ENCODE results near the gene CSDE1.
"Not testable (repeated sequence)": the region's sequence is repeated elsewhere in the genome, so short reads cannot be mapped to it uniquely, and the experiment has no call there.

The CSDE1 gene

GRCh38 chr1:114757455-114758255 is at the start of gene CSDE1:
CSDE1 (minus strand) TSS chr1:114757984; CDS start chr1:114739890, 18,094 bp downstream.
- DNase-seq = peak; percentile 98
- in situ Hi-C loops (cut with HindIII; ENCODE audit: low pct_ligation_motif_present, low pct_unique_long_range_greater_than_20kb, low sequenced_read_pairs) = no loop called here

- in situ Hi-C loops (cut with HindIII; ENCODE audit: low pct_ligation_motif_present, low pct_unique_long_range_greater_than_20kb, low sequenced_read_pairs); DNase-seq: not testable (repeated sequence)
These were observed 46.7 kb upstream of the CSDE1 start for GRCh38 chr1:114804449-114804848.

GRCh38 chr1:114803001-114803400 is 45.2 kb upstream of the CSDE1 start:
- peak; percentile 63 for DNase-seq
- in situ Hi-C loops (cut with HindIII; ENCODE audit: low pct_ligation_motif_present, low pct_unique_long_range_greater_than_20kb, low sequenced_read_pairs) = no loop called here

GRCh38 chr1:114794038-114794437 is 36.3 kb upstream of the CSDE1 start:
- DNase-seq = no peak
- in situ Hi-C loops (cut with HindIII; ENCODE audit: low pct_ligation_motif_present, low pct_unique_long_range_greater_than_20kb, low sequenced_read_pairs) = no loop called here

DNA sequence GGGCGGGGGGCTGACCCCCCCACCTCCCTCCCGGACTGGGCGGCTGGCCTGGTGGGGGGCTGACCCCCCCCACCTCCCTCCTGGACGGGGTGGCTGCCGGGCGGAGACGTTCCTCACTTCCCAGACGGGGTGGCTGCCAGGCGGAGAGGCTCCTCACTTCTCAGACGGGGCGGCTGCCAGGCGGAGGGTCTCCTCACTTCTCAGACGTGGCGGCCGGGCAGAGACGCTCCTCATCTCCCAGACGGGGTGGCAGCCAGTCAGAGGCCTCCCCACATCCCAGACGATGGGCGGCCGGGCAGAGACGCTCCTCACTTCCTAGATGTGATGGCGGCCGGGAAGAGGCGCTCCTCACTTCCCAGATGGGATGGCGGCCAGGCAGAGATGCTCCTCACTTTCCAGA is 32.8 kb upstream of the CSDE1 start:
- in situ Hi-C loops (cut with HindIII; ENCODE audit: low pct_ligation_motif_present, low pct_unique_long_range_greater_than_20kb, low sequenced_read_pairs); DNase-seq: not testable (repeated sequence)

- in situ Hi-C loops (cut with HindIII; ENCODE audit: low pct_ligation_motif_present, low pct_unique_long_range_greater_than_20kb, low sequenced_read_pairs); DNase-seq: not testable (repeated sequence)
These were observed 28.7 kb upstream of the CSDE1 start for GRCh38 chr1:114786440-114786839.

- no peak for DNase-seq
- in situ Hi-C loops (cut with HindIII; ENCODE audit: low pct_ligation_motif_present, low pct_unique_long_range_greater_than_20kb, low sequenced_read_pairs) = no loop called here
These were observed 24.7 kb upstream of the CSDE1 start for GRCh38 chr1:114782476-114782875.

DNA sequence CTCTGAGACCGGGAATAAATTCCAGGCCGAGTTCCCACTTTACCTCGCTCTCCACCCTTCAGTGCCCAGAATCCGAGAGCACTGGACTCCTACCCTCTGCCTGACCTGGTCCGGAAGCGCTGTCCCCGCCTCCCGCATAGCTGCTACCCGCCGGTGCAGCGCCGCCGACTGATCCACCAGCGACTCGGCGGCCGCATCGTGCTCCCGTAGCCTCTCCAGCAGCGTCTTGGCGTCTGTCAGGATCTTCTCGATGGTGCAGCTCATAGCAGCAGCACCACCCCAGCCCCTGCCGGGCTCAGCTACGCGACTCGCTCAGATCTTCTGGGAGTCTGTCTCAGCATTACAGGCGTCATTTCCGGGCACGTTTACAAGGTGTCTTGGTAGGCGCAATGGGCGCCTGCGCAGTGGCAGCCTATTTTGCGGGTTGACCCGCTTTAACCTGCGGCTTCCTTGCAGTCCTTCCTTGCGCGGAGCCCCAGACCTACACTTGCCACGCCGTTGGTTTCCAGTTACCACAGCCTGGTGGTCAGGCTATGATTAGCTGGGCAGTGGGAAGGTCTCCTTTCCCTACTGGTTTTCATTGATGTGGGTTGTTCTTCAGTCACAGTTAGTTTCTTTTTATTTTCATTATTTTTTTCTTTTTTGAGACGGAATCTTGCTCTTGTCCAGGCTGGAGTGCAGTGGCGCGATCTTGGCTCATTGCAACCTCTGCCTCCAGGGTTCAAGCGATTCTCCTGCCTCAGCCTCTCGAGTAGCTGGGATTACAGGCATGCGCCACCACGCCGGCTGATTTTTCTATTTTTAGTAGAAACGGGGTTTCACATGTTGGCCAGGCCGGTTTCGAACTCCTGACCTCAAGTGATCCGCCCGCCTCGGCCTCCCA is 22.8 kb upstream of the CSDE1 start, which contains the start of gene SIKE1:
Gene SIKE1, minus strand, starts transcription at position 342 of the 883 bp plus-strand sequence. Its CDS starts 78 bp downstream, at position 264.
- in situ Hi-C loops (cut with HindIII; ENCODE audit: low pct_ligation_motif_present, low pct_unique_long_range_greater_than_20kb, low sequenced_read_pairs) = no loop called here

GRCh38 chr1:114779722-114780121 is 21.9 kb upstream of the CSDE1 start:
- in situ Hi-C loops (cut with HindIII; ENCODE audit: low pct_ligation_motif_present, low pct_unique_long_range_greater_than_20kb, low sequenced_read_pairs) = no loop called here
- no peak for DNase-seq

More for the DNA sequence above, 22.8 kb upstream of the CSDE1 start, which contains the start of gene SIKE1:
- DNase-seq = peak; percentile 94

- DNase-seq; in situ Hi-C loops (cut with HindIII; ENCODE audit: low pct_ligation_motif_present, low pct_unique_long_range_greater_than_20kb, low sequenced_read_pairs): not testable (repeated sequence)
These were observed 18.9 kb upstream of the CSDE1 start for GRCh38 chr1:114776726-114777125.

- in situ Hi-C loops (cut with HindIII; ENCODE audit: low pct_ligation_motif_present, low pct_unique_long_range_greater_than_20kb, low sequenced_read_pairs) = no loop called here
- DNase-seq = no peak
These were observed 14.2 kb upstream of the CSDE1 start for GRCh38 chr1:114771992-114772391.

DNA sequence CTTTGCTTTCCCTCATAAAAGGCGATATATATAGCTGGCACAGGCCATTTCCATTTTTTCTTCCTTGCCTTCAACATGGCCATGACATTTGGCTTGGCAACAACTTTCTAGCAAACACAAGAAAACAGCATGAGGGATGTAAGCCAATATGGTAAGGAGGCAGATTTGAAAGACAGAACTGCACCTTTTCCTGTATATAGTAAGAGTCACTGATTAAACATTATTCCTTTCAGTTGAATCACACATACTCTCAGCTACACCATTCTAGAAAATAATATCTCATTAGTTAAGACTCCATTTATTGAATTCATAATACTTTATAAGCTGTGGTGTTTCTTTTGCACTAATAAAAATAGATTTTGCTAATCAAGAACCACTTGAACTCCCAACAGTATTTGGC is 13.2 kb upstream of the CSDE1 start:
- in situ Hi-C loops (cut with HindIII; ENCODE audit: low pct_ligation_motif_present, low pct_unique_long_range_greater_than_20kb, low sequenced_read_pairs) = no loop called here
- no peak for DNase-seq

DNA sequence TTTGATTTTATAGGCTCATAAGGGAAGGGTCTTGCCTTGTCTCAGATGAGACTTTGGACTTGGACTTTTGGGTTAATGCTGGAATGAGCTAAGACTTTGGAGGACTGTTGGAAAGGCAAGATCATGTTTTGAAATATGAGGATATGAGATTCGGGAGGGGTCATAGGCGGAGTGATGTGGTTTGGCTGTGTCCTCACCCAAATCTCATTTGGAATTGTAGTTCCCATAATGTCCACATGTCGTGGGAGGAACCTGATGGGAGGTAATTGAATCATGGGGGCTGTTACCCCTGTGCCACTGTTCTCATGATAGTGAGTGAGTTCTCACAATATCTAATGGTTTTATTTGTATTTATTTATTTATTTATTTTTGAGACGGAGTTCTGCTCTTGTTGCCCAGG is 6.9 kb upstream of the CSDE1 start:
- DNase-seq = no peak
- in situ Hi-C loops (cut with HindIII; ENCODE audit: low pct_ligation_motif_present, low pct_unique_long_range_greater_than_20kb, low sequenced_read_pairs) = no loop called here

GRCh38 chr1:114758256-114758832 is 560 bp upstream of the CSDE1 start:
- no peak for DNase-seq
- in situ Hi-C loops (cut with HindIII; ENCODE audit: low pct_ligation_motif_present, low pct_unique_long_range_greater_than_20kb, low sequenced_read_pairs) = no loop called here

GRCh38 chr1:114756949-114757454 is 782 bp downstream of the CSDE1 start:
- in situ Hi-C loops (cut with HindIII; ENCODE audit: low pct_ligation_motif_present, low pct_unique_long_range_greater_than_20kb, low sequenced_read_pairs) = no loop called here
- peak; percentile 27 for DNase-seq

DNA sequence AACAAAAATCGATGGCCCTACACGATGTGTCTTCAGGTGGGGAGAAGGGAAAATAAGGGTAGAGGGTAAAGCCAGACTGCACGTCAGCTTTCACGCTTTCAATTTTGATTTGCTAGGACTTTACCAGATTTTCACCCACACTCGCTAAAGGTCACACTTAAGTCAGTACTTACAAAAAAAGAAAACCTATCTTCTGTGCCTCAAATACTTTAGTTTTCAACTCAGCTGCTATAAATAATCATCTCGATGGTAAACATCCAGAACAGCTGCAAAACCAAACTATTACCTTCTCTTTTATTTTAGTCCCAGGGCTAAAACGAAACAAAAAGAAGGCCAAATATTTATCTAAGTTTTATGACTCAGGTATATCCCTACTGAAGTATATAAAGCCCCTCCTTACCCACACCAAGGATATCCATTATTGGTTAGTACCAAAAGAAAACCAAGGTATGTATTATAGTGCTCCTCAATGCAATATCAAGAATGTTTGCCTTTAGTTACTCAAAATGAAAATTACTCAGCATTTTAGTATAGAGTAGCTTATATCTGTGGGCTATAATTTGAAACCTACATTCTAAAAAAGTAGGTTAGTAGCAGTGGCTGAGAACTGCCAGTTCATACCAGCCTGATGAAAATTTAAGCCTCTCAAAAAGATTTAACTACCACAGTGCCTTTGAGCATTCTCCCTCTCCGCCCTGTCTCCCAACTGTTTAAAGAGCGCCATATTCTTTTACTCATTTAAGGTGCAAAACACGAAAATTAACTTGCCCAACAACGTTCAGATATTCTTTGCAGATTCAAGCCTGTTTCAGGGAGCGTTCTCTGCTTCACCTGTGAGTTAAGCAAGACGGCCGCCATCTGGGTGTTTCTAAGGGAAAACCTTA is 1.5 kb downstream of the CSDE1 start:
- no peak for DNase-seq
- in situ Hi-C loops (cut with HindIII; ENCODE audit: low pct_ligation_motif_present, low pct_unique_long_range_greater_than_20kb, low sequenced_read_pairs) = no loop called here

- in situ Hi-C loops (cut with HindIII; ENCODE audit: low pct_ligation_motif_present, low pct_unique_long_range_greater_than_20kb, low sequenced_read_pairs) = no loop called here
- no peak for DNase-seq
These were observed 2.5 kb downstream of the CSDE1 start for GRCh38 chr1:114755006-114755931.
